WTC11 (cell line): Measurements from ENCODE around the gene PRKRA.

ENCODE experiments used
- CREM ChIP-seq: sonication (generic); formaldehyde crosslinking; IDR thresholded peaks from 2 replicates; pipeline ENCODE4 v1.8.1; 2022; ENCODE audit warnings: mild to moderate bottlenecking, missing genetic modification reagents, moderate library complexity
- CTCF ChIP-seq: fragments of 200-600 bp; IDR thresholded peaks from 2 replicates; pipeline ENCODE4 v1.8.0; 2022; ENCODE audit warnings: antibody characterized with exemption
- E2F5 ChIP-seq: sonication (generic); formaldehyde crosslinking; IDR thresholded peaks from 2 replicates; pipeline ENCODE4 v1.8.1; 2022; ENCODE audit warnings: mild to moderate bottlenecking, moderate library complexity, missing genetic modification reagents
- ETV6 ChIP-seq: sonication (generic); formaldehyde crosslinking; IDR thresholded peaks from 2 replicates; pipeline ENCODE4 v1.8.1; 2022; ENCODE audit warnings: mild to moderate bottlenecking, missing genetic modification reagents
- JAZF1 ChIP-seq: fragments of 250-450 bp; sonication (Bioruptor Pico); IDR thresholded peaks from 2 replicates; pipeline ENCODE4 v1.9.0; 2021; ENCODE audit warnings: moderate library complexity, mild to moderate bottlenecking, inconsistent platforms
- ZNF121 ChIP-seq: sonication (generic); formaldehyde crosslinking; IDR thresholded peaks from 2 replicates; pipeline ENCODE4 v1.8.0; 2023; ENCODE audit warnings: missing genetic modification reagents

GRCh38 chr2:178450524-178450773, 526 bp downstream of the PRKRA start:
- TF ChIP-seq ETV6 (CRISPR knock-in tag): no peak
- TF ChIP-seq CTCF: no peak
- TF ChIP-seq JAZF1 (CRISPR knock-in tag): no peak
- no peak for TF ChIP-seq E2F5 (CRISPR knock-in tag)
- no peak for TF ChIP-seq CREM (CRISPR knock-in tag)
- TF ChIP-seq ZNF121: no peak
